HepG2 (cell line): ENCODE measurements around the gene NFILZ. TPM values are rescaled to one million over a fixed set of nuclear protein-coding genes. Genes with fewer than 3 reads are reported as not detected.

Experiments used
- AHR ChIP-seq: IDR thresholded peaks from 2 replicates; pipeline ENCODE4 v1.6.1; 2018; ENCODE audit warnings: missing genetic modification reagents, missing compliant biosample characterization
- ATM ChIP-seq: fragments of 450-650 bp; IDR thresholded peaks from 2 replicates; pipeline ENCODE4 v1.7.1; 2017; ENCODE audit warnings: mild to moderate bottlenecking, borderline replicate concordance
- FLYWCH1 ChIP-seq: sonication (generic); formaldehyde crosslinking; IDR thresholded peaks from 2 replicates; pipeline ENCODE4 v1.8.1; 2023; ENCODE audit warnings: mild to moderate bottlenecking, missing genetic modification reagents
- GATAD2A ChIP-seq: IDR thresholded peaks from 2 replicates; pipeline ENCODE4 v1.6.1; 2016
- GLMP ChIP-seq: sonication (generic); formaldehyde crosslinking; IDR thresholded peaks from 2 replicates; pipeline ENCODE4 v1.9.0; 2021; ENCODE audit warnings: missing genetic modification reagents, mild to moderate bottlenecking, borderline replicate concordance
- HIC2 ChIP-seq: sonication (generic); formaldehyde crosslinking; IDR thresholded peaks from 2 replicates; pipeline ENCODE4 v1.9.0; 2022; ENCODE audit warnings: low read depth, missing genetic modification reagents
- HNRNPK ChIP-seq: fragments of 200-400 bp; formaldehyde crosslinking; IDR thresholded peaks from 2 replicates; pipeline ENCODE4 v1.6.1; 2018; ENCODE audit warnings: low read length, low read depth, moderate library complexity, mild to moderate bottlenecking; ENCODE audit not compliant: poor library complexity, severe bottlenecking
- HNRNPUL1 ChIP-seq: fragments of 200-400 bp; formaldehyde crosslinking; IDR thresholded peaks from 2 replicates; pipeline ENCODE4 v1.6.1; 2017; ENCODE audit warnings: low read depth, mild to moderate bottlenecking, low read length, moderate library complexity
- HOXA5 ChIP-seq: sonication (generic); formaldehyde crosslinking; IDR thresholded peaks from 2 replicates; pipeline ENCODE4 v1.4.0; 2020; ENCODE audit warnings: missing genetic modification reagents
- KDM5B ChIP-seq: sonication (generic); formaldehyde crosslinking; IDR thresholded peaks from 2 replicates; pipeline ENCODE4 v1.4.0; 2020; ENCODE audit warnings: missing genetic modification reagents, mild to moderate bottlenecking, borderline replicate concordance
- KDM6A ChIP-seq: IDR thresholded peaks from 2 replicates; pipeline ENCODE4 v1.6.1; 2016; ENCODE audit warnings: low read depth
- MEIS2 ChIP-seq: sonication (generic); formaldehyde crosslinking; IDR thresholded peaks from 2 replicates; pipeline ENCODE4 v1.9.0; 2021; ENCODE audit warnings: mild to moderate bottlenecking, missing genetic modification reagents
- MIXL1 ChIP-seq: IDR thresholded peaks from 2 replicates; pipeline ENCODE4 v1.6.1; 2016
- PREB ChIP-seq: sonication (generic); formaldehyde crosslinking; IDR thresholded peaks from 2 replicates; pipeline ENCODE4 v1.4.0; 2020; ENCODE audit warnings: missing genetic modification reagents
- RBAK ChIP-seq: sonication (generic); formaldehyde crosslinking; IDR thresholded peaks from 2 replicates; pipeline ENCODE4 v1.5.1; 2020; ENCODE audit warnings: mild to moderate bottlenecking, missing genetic modification reagents
- RNF2 ChIP-seq: fragments of 450-650 bp; conservative IDR thresholded peaks from 2 replicates; pipeline ENCODE4 v1.6.1; 2016; ENCODE audit warnings: low read depth
- SAP130 ChIP-seq: IDR thresholded peaks from 2 replicates; pipeline ENCODE4 v1.6.1; 2016; ENCODE audit warnings: low read depth
- SATB2 ChIP-seq: sonication (generic); formaldehyde crosslinking; IDR thresholded peaks from 2 replicates; pipeline ENCODE4 v1.5.0; 2020; ENCODE audit warnings: missing genetic modification reagents
- SPEN ChIP-seq: sonication (generic); formaldehyde crosslinking; IDR thresholded peaks from 2 replicates; pipeline ENCODE4 v1.5.1; 2020; ENCODE audit warnings: low read depth, mild to moderate bottlenecking, missing genetic modification reagents
- TFDP2 ChIP-seq: sonication (generic); formaldehyde crosslinking; IDR thresholded peaks from 2 replicates; pipeline ENCODE4 v1.4.0; 2020; ENCODE audit warnings: missing genetic modification reagents
- TMF1 ChIP-seq: sonication (generic); formaldehyde crosslinking; IDR thresholded peaks from 2 replicates; pipeline ENCODE4 v1.8.1; 2022; ENCODE audit warnings: low read depth, missing genetic modification reagents
- WIZ ChIP-seq: sonication (generic); formaldehyde crosslinking; IDR thresholded peaks from 2 replicates; pipeline ENCODE4 v1.5.1; 2020; ENCODE audit warnings: mild to moderate bottlenecking, missing genetic modification reagents
- ZBTB1 ChIP-seq: sonication (generic); formaldehyde crosslinking; IDR thresholded peaks from 2 replicates; pipeline ENCODE4 v1.4.0; 2020; ENCODE audit warnings: missing genetic modification reagents, borderline replicate concordance
- ZC3H4 ChIP-seq: sonication (generic); formaldehyde crosslinking; IDR thresholded peaks from 2 replicates; pipeline ENCODE4 v1.4.0; 2020; ENCODE audit warnings: missing genetic modification reagents, borderline replicate concordance
- ZNF335 ChIP-seq: sonication (generic); formaldehyde crosslinking; IDR thresholded peaks from 2 replicates; pipeline ENCODE4 v1.4.0; 2020; ENCODE audit warnings: missing genetic modification reagents
- ZNF431 ChIP-seq: sonication (generic); formaldehyde crosslinking; IDR thresholded peaks from 2 replicates; pipeline ENCODE4 v1.9.0; 2022; ENCODE audit warnings: missing genetic modification reagents, low read depth, mild to moderate bottlenecking, borderline replicate concordance
- ZNF652 ChIP-seq: IDR thresholded peaks from 2 replicates; pipeline ENCODE4 v1.6.1; 2016; ENCODE audit warnings: low read depth, borderline replicate concordance
- ZNF678 ChIP-seq: sonication (generic); formaldehyde crosslinking; IDR thresholded peaks from 2 replicates; pipeline ENCODE4 v1.4.0; 2020; ENCODE audit warnings: mild to moderate bottlenecking, missing genetic modification reagents
- ZNF747 ChIP-seq: sonication (generic); formaldehyde crosslinking; IDR thresholded peaks from 2 replicates; pipeline ENCODE4 v1.8.1; 2023; ENCODE audit warnings: missing genetic modification reagents, mild to moderate bottlenecking, borderline replicate concordance
- ZSCAN31 ChIP-seq: sonication (generic); formaldehyde crosslinking; IDR thresholded peaks from 2 replicates; pipeline ENCODE4 v1.5.0; 2020; ENCODE audit warnings: low read depth, mild to moderate bottlenecking, missing genetic modification reagents
- polyA plus RNA-seq, 8 experiments: library from polyadenylated mRNA; depleted of rRNA in 3 of 8; stranded (reverse) in 7 of 8; unstranded in 1 of 8; fragments of >200 nt; fragmentation: Illumina TruSeq in 4 of 8; extraction: Trizol in 4 of 8; gene quantifications; 2 replicates each; pipeline versions ENCODE4 v1.2.1 to v1.2.3, GENCODE V29; 2011 to 2016; ENCODE audit warnings: low read depth in 4 of 8, missing spikeins in 1 of 8, mixed read lengths in 1 of 8; ENCODE audit not compliant: insufficient read depth in 1 of 8
- total RNA-seq, 5 experiments: library from RNA; depleted of rRNA; stranded (reverse); fragments of >200 nt; fragmentation: Illumina TruSeq; extraction: Trizol; gene quantifications; 2 replicates each; pipeline ENCODE4 v1.2.3, GENCODE V29; 2016; ENCODE audit warnings: low read depth in 1 of 5

The NFILZ gene
- total and polyA plus RNA-seq, 2 of the 13 experiments (the other 11 are each of a cell fraction or from before 2014, with no cell fraction given), result not detected

- TF ChIP-seq HNRNPK, result peak; percentile 46
- TF ChIP-seq AHR (CRISPR knock-in tag), result no peak
- TF ChIP-seq FLYWCH1, result no peak
- no peak for TF ChIP-seq SATB2
- peak; percentile 56 for TF ChIP-seq GATAD2A (CRISPR knock-in tag)
- TF ChIP-seq SAP130 (CRISPR knock-in tag), result peak; percentile 35; the same call in 1 of the 2 replicates
- no peak for TF ChIP-seq TMF1
- no peak for TF ChIP-seq ZNF431 (CRISPR knock-in tag)
- TF ChIP-seq KDM5B (CRISPR knock-in tag), result no peak
- TF ChIP-seq RBAK (CRISPR knock-in tag), result no peak
- TF ChIP-seq RNF2, result no peak
- no peak for TF ChIP-seq ZBTB1
- no peak for TF ChIP-seq ATM
- TF ChIP-seq MIXL1, result 0 out of 2 replicates have a peak, but pooled peaks have one; percentile 39
- no peak for TF ChIP-seq ZNF678 (CRISPR knock-in tag)
- no peak for TF ChIP-seq ZNF652
- no peak for TF ChIP-seq SPEN (CRISPR knock-in tag)
- TF ChIP-seq MEIS2, result no peak
- TF ChIP-seq ZNF335 (CRISPR knock-in tag), result no peak
- TF ChIP-seq GLMP (CRISPR knock-in tag), result no peak
- no peak for TF ChIP-seq ZC3H4 (CRISPR knock-in tag)
- TF ChIP-seq HNRNPUL1, result no peak
- no peak for TF ChIP-seq KDM6A (CRISPR knock-in tag)
- no peak for TF ChIP-seq PREB (CRISPR knock-in tag)
- no peak for TF ChIP-seq WIZ (CRISPR knock-in tag)
- TF ChIP-seq ZSCAN31, result no peak
- no peak for TF ChIP-seq TFDP2 (CRISPR knock-in tag)
- no peak for TF ChIP-seq HIC2
- no peak for TF ChIP-seq ZNF747 (CRISPR knock-in tag)
- TF ChIP-seq HOXA5 (CRISPR knock-in tag), result no peak
These were observed 49.6 kb upstream of the NFILZ start (continued) for GRCh38 chr19:8580710-8581281.
